ENCODE data around the gene KPNA1.
A peak's percentile ranks its signal among the peaks of the same experiment; 100 is the strongest.

Gene KPNA1

DNA sequence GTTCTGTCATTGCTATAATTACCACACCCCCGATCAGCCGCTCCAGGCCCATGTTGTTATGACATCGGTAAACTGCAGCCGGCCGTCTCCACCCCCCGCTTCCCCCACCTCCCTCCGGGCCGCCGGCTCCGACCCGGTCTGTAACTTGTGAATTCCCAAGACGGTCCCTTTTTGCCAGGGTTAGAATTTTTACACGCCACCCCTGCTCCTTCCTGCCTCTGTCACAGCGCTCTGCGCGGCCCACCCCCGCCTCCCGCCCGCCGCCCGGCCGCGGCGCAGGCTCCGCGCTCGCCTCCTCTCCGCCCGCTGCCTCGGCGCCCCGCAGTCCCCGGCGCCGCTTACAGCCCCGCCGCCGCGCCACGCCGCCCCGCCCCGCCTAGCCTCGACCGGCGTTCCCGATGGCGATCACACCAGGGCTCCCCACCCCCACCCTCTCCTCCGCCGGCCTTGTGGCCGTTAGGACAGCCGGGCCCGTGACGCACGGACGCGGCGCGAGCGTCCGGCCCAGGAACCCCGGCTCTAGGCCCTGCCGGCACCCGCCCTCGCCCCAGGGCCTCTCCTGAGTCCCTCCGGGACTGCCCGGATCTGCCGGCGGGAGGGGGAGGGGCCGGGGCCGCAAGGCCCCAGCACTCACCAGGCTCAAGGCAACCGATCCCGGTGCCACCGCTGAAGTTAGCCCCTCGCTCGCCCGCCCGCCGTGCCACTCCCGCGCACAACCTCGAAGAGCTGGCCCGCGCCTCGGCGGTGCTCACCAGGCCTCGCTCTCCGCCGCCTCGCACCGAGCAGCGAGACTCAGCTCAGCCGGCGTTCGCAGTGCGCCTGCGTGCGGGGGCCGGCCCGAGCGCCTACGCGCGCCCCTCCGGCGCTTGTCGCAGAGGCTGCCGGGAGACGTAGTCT lies at the start of gene KPNA1:
Gene KPNA1 (minus strand): TSS at position 817 of the 897 bp plus-strand sequence. CDS start 18,374 bp downstream, outside the sequence.
- peak; percentile 86 for DNase-seq

DNA sequence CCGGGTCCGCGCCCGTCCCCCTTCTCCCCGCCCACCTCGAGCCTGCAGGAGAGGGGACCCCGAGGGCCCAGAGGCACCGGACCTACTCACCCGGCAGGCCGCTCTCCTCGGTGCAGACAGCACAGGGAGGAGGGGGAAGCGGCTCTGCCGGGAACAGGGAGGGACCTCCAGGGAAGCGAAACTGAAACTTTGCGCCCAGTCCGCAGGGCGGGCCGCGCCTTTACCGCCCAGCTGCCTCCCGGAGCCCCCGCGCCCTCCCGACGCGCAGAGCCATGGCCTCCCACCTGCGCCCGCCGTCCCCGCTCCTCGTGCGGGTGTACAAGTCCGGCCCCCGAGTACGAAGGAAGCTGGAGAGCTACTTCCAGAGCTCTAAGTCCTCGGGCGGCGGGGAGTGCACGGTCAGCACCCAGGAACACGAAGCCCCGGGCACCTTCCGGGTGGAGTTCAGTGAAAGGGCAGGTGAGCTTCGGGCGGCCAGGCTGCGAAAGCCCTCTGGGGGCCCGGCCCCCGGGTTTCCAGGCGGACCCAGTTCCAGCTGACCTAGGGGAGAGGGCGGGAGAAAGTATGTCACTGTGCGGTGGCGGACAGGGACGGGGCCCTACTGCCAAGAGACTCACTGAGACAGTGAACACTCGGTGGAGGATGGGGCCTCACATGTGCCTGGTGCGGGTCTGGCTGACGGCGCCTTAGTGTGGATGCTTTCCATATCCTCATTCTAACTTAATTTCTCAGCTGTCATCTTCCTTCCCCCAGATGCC lies 49.6 kb upstream of the KPNA1 start, which contains the start of the genes DTX3L and PARP9:
Gene DTX3L (plus strand): TSS at position 184 of the 758 bp plus-strand sequence. CDS start 89 bp downstream, at position 273.
Gene PARP9 (minus strand): TSS at position 146 of the 758 bp plus-strand sequence. CDS start 4,680 bp downstream, outside the sequence.
- DNase-seq = peak; percentile 77

DNA sequence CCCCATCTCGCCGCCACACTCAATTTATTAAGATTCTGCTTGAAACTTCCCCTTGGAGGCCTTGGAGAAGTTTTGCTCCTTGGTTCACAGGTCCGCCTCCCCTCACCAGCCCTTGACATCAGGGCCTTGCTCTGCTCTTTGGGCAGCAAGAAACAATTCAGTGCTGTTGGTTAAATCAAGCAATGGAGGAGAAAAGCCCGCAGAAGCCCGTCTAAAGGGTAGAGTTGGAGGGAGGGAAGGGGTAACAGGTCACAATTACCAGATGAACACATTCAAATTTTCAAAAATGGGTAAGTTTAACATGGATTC lies 48.9 kb upstream of the KPNA1 start:
- DNase-seq = peak; percentile 11

DNA sequence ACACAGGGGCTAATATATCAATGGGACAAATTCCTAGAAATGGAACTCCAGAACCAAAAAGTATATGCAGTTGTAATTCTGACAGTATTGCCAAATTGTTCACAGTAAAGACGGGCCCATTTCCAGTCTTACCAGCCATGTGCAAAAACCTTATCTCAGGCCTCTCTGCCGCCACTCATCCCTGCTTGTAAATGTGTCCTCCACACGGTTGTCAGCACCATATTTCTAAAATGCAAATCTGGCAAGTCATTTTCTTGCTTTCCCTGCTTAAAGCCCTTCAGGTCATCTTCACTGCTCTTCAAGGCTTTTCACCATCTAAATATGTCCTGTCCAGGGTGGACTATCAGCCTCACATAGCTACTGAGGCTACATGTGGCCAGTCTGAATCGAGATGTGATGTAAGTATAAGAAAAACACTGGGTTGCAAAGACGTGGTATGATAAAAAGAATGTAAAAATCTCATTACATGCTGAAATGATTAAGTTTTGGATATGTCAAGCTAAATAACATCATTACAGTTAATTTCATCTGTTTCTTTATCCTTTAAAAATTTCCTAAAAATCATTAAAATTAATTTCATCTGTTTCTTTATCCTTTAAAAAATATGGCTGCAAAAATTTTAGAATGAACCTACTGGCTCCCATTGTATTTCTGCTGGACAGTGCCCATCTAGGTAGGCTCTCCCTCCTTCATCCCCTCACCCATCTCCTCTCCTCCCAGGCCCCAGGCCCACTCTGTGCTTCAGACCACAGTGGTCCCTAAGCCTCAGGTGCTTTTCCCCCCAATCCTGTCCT lies 48.4 kb upstream of the KPNA1 start:
- DNase-seq = peak; percentile 17

DNA sequence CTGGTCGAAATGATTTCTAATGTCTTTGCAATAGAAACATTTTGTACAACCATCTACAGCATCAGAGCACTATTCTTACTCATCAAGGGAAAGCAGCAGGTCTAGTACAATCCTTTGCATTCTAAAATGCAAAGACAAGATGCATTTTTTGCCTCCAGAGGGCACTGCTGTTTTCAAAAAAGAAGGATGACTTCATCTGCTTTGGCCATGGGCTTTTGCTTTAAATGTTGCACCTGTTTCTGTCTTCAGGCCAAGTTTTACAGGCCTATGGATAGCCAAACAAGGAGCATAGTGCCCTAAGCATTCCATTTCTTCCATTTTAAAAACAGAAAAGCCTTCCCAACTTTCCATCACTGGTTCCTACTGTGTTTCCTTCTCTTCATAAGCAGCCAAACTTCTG lies 45.9 kb upstream of the KPNA1 start:
- DNase-seq = peak; percentile 65

DNA sequence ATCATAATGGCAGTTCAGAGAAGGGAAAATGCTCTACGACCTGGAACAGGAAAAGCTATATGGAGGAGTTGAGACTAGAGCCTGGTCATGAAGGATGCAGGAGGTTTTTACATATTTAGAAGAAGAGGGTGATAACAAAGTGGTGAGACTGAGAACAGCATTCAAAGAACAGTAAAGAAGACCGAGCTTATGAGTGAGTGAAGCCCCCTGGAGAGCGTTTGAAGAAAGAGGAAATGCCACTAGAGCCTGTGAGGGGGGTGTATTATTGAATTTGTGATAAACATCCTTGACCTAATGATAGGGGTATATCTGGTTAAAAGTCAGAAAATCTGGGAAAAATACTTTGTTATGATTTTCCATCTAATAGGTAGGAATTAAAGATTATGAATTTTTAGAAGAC lies 45.2 kb upstream of the KPNA1 start:
- no peak for DNase-seq

DNA sequence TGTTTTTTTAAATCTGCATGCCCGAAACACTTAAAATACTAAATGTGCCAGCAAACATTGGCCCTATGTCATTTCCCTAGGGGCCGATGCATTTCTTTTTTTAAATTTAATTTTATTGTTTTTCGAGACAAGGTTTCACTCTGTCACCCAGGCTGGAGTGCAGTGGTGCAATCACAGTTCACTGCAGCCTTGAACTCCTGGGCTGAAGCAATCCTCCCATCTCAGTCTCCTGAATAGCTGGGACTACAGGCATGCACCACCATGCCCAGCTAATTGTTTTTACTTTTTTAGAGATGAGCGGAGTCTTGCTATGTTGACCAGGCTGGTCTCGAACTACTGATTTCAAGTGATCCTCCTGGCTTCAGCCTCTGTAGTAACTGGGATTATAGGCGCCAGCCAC lies 43.9 kb upstream of the KPNA1 start:
- DNase-seq = no peak

DNA sequence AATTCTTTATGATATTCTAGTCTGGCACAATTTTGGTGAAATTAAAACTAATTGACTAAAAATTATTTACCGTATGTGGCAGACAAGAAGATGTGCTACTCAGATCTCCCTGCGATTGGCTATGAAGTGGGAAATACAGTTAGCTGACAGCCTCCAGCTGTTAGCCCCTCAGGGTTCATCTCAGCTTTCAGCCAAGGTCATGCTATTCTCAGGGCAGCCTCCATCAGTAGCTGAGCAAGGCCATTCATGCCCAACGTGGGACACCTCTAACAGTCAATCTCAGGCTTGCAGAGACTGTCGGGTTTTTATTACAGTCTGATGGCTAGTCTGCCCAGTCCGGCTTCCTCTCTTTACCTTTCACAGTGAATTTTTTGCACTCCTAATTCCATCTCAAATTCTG lies 42.6 kb upstream of the KPNA1 start:
- no peak for DNase-seq

DNA sequence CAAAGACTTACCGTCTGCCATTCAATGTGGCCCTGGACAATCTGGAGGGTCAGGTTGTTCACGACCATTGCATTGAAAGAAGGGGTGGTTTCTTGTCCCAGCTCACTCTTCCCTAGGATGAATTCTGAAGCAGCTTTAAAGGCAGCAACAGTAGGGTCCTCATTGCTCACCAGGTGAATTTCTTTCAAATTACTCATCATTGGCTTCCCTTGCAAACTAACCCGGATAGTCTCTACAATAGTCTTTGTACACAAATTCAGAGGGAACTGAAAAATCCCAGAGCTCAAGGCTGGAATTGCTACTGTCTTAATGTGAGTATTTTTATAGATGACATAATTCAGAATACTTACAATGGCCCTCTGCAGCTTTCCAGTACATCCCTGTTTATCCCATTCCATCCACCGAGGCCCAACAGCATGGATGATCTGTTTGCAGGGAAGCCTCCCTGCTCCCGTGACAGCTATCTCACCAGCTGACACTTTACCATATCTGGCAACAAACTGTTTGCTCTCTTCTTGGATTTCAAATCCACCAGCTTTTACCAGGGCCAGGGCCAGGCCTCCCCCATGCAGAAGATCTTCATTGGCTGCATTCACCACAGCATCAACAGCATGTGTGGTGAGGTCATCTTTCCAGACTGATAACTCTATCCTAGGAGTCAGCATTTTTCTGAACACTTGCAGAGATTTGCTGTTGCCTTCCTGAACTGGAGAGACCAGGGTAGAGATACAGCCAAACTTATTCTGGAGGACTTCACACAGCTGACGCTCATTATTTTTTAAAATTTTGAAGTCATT lies 40.7 kb upstream of the KPNA1 start:
- peak; percentile 47 for DNase-seq

DNA sequence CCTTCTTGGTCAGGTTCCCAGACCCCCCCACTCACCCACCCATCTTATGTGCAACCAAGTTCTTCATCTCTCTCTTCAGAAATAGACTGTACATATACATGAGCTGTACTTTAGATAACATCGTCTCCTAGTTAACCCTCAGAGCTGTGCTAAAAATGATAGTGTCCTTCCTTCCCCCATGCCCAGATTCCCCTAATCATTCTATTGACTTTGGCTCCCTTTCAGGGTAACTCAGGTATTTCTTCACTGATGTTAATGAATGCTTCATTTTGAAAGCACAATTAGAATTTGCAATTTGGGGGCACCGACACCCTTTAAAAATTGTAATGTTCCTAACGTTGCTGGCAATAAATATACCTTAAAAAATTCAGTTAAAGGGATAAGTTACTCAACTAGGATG lies 38.4 kb upstream of the KPNA1 start:
- no peak for DNase-seq

DNA sequence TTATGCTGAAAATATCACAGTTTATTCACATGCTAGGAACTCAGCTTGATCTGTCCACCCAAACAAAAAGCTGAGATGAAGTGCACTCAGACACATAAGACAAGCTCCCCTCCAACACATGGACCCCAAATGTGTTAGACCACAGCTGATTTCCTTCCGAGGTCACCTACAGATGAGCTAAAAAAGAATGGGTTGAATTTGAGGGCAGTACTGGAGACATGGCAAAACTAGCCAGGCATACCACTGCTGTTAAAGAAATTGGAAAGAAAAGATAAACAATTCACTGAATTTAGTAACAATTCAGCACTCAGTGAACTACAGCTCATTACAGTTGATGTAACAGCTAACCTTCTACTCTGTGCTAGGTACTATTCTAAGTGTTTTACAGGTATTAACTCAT lies 33.9 kb upstream of the KPNA1 start:
- DNase-seq = no peak

DNA sequence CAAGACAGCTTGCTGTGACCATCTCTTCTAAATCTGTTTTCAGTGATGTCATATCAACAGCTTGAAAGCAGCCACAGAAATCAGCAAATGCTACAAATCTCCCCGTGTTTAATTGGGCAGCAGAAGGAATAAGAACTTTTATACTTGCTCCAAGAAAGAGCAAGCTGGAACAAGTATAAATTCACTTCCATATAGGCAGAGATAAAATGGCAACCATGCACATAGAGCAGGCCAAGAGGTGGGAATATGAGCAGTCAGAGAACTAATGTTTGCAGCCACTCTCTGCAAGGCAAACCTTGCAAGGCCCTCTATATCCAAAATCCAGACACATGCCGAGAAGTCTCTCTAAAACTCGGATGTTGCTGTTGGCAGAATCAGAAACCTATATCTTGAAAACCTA lies 33.3 kb upstream of the KPNA1 start:
- DNase-seq = no peak

DNA sequence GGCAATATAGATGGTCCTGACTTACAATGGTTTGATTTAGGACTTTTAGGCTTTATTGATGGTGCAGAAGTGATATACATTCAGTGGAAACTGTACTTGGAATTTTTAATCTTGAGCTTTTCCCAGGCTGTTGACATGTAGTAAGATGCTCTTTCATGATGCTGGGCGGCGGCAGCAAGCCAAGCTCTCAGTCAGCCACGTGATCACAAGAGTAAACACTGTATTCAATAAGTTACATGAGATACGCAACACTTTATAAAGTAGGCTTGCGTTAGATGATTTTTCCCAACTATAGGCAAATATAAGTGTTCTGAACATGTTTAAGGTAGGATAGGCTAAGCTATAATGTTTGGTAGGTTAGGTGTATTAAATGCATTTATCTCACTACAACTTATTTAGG lies 31.4 kb upstream of the KPNA1 start:
- no peak for DNase-seq

DNA sequence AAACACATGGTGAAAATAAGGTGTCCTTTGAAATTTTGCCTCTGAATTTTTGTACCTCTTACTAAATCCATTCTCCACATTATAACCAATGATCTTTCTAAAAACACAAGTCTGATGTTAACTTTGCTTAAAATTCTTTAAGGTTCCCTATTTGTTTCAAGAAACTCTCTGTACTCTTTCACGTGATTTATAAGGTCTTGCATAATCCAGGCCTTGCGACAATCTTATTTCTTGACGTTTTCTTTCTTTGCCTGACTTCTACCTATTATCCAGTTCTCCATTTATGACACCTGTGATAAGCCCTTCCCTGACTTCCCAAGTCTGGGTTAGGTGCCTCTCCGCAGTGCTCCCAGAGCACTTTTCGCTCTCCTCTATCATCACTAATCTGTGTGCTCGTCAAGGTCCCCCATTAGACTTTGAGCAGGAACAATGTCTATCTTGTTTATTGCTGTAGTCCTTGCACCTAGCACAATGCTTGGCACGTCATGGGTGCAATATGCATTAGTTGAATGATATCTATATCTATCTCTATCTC lies 24.3 kb upstream of the KPNA1 start:
- no peak for DNase-seq

DNA sequence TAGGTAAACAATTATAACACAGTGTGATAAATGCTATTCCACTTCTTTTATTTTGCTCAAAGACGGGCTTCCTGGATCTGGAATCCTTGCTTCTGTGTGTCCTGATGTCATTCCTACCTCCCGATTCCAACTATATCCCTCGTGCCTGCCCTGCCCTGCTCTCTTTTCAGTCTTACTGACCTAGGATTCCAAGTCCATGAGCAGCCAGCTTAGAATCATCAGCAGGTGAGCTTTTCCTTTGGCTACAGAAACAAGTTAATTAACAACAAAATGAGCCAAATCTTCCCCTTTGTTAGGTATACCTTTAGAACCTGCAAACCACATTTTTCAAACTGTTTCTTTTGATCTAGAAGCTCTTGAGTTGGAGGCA lies 21.9 kb upstream of the KPNA1 start:
- no peak for DNase-seq

DNA sequence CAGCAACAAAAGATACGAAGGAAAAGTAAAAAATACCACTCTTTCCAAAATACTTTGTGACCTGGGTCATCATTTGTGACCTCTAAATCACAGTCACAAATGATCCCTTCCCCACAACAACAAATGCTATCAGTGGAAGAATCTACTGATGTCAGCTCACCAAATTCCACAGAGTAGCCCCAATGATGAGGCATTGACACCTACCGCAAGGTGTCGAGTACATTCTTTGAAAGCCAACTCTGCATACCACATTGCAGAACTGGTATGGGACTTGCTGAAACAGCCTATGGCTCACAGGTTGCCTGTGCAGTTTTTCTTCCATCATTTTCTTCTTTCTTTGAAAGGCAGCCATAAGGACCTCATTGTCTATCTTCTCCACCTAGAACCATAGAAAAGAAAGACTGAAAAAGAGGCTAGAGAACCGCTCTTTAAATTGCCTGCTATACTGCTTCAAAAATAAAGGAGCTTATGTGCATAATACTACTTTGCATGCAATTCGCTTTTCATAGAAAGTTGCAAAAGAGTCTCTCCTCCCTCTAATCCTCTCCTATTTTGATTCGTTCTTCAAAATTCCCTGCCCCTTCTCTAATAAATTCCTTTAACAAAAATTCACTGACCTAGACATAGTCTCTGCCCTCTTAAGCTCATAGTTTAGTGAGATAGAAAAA lies 21.4 kb upstream of the KPNA1 start:
- no peak for DNase-seq

DNA sequence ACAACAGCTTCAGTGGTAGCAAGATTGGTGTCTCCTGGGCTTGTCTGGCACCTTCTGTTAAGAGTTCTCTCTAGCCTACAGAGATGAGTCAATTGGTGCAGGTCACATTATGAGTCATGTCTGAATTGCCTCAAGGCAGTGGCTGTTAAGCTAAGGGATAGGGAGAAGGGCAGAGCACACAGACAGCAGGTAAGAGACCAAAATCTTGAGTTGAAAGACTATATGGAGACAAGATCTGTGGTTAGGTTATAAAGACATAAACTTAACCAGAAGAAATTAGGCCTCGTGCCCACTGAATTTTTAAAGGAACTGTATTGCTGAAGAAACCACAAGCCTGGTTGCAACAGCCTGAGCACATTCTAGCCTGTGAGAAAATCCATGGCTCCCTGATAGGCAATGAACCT lies 19.2 kb upstream of the KPNA1 start:
- DNase-seq = peak; percentile 71

DNA sequence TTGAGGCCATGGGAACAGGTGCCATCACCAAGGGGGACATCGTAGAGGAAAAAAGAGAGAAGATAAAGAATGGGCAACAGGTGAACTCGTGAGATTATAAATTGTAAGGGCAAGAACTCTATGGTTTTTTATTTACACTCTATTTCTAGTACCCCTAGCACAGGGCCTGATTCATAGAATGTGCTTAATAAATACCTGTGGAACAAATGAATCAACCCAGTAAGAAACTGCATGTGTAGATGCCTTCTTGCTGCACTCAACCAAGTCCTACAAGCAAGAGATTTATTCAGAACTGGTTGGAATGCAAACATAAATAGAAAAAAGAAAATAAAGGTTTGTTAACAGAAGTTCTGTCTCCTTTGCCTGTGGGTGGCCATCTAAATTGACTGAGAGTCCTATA lies 18.7 kb upstream of the KPNA1 start:
- no peak for DNase-seq

DNA sequence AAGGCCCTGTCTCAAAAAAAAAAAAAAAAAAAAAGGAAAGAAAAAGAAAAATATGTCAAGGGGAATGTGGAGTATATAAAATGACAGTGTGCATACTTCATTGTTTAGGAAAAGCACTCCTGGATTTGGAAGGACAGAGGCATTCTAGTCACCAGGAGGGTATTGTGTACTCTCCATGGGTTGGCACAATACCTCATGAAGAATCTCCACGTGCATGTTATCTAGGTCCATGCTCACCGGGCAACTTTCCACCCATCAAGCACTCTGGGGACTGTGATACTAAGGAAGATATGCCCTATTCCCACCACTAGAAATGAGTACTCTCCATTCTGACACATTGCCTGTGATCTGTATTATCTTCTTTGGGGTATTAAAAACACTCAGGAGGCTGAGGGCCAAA lies 15.4 kb upstream of the KPNA1 start:
- no peak for DNase-seq

DNA sequence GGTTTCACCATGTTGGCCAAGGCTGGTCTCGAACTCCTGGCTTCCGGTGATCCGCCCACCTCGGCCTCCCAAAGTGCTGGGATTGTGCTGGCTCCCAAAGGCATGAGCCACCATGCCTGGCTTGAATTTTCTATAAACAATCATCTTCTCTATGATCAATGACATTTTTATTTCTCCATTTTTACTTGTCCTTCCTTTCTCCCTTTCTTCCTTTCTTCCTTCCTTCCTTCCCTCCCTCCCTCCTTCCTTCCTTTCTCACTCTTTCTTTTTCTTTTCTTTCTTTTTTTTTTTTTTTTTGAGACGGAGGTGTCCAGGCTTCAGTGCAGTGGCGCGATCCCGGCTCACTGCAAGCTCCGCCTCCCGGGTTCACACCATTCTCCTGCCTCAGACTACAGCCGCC lies 8.6 kb upstream of the KPNA1 start:
- DNase-seq = no peak

DNA sequence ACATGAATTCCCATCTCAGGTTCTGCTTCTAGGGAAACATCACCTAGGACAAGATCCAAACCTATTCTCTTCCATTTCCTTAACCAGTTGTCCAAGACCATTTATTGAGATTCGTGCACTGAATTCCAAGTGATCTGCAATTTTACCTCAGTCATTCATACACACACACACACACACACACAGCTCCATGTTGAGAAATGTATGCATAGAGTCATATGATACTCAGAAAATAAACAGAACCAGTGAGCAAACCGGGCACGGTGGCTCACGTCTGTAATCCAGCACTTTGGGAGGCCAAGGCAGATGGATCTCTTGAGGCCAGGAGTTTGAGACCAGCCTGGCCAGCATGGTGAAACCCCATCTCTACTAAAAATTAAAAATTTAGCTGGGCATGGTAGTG lies 6.1 kb upstream of the KPNA1 start:
- no peak for DNase-seq

DNA sequence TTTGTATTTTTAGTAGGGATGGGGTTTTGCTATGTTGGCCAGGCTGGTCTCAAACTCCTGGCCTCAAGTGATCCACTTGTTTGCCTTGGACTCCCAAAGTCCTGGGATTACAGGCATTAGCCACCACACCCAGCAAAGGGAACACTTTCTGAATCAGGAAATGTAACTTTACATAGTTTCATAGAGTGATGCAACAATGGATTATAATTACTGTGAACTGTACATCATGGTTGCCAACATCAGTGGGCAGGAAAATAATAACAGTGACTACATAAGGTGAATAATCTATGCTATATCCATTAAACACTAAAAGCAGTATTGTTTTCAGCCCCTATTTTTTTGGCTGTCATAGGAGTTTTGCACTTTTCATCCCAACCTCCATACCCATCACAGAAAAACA lies 5.0 kb upstream of the KPNA1 start:
- peak; percentile 3 for DNase-seq
